Astrocyte of the spinal cord (primary cell): ENCODE results near the gene NBPF3.
A peak's percentile ranks its signal among the peaks of the same experiment; 100 is the strongest.
"Not testable (repeated sequence)": the region's sequence is repeated elsewhere in the genome, so short reads cannot be mapped to it uniquely, and the experiment has no call there.

Source experiments
- DNase-seq: peaks from one replicate; pipeline ENCODE4 v3.0.0; 2011; ENCODE audit warnings: low read depth, low spot score
- H3K4me3 ChIP-seq: 2 replicates; pipeline ENCODE4 v1.5.1; 2011; ENCODE audit warnings: low read depth, mild to moderate bottlenecking, low read length, moderate library complexity
- CTCF ChIP-seq: IDR thresholded peaks from 2 replicates; pipeline ENCODE4 v1.5.1; 2012; ENCODE audit warnings: low read depth, mild to moderate bottlenecking, low read length, inconsistent platforms
- in situ Hi-C: cut with HindIII; loops from 2 replicates; pipeline ENCODE4 v1.10.0; 2017; ENCODE audit warnings: low sequenced_read_pairs

The NBPF3 gene

GRCh38 chr1:21517660-21518480 lies 77.9 kb downstream of the NBPF3 start:
- no peak overlapping the region for H3K4me3 ChIP-seq
- no peak for DNase-seq
- in situ Hi-C loops: no loop called here
- TF ChIP-seq CTCF: no peak

GRCh38 chr1:21518774-21519455 lies 79.0 kb downstream of the NBPF3 start:
- DNase-seq: no peak
- no peak for TF ChIP-seq CTCF
- no peak overlapping the region for H3K4me3 ChIP-seq
- in situ Hi-C loops: no loop called here

GRCh38 chr1:21519486-21520070 lies 79.6 kb downstream of the NBPF3 start:
- in situ Hi-C loops, H3K4me3 ChIP-seq, DNase-seq: not testable (repeated sequence)

- in situ Hi-C loops: no loop called here
- DNase-seq: peak; percentile 50
- TF ChIP-seq CTCF: no peak
- no peak overlapping the region for H3K4me3 ChIP-seq
These were observed 81.2 kb downstream of the NBPF3 start for GRCh38 chr1:21520899-21521716.

- no peak overlapping the region for H3K4me3 ChIP-seq
- in situ Hi-C loops: no loop called here
- TF ChIP-seq CTCF: no peak
- no peak for DNase-seq
These were observed 81.8 kb downstream of the NBPF3 start for GRCh38 chr1:21521717-21522060.

- in situ Hi-C loops: no loop called here
- DNase-seq: no peak
- TF ChIP-seq CTCF: no peak
- H3K4me3 ChIP-seq: no peak overlapping the region
These were observed 82.6 kb downstream of the NBPF3 start for GRCh38 chr1:21522525-21523038.
